ENCODE results near the gene KDM7A. TPM values are rescaled to one million over a fixed set of nuclear protein-coding genes. Genes with fewer than 3 reads are reported as not detected.

Gene KDM7A
- total RNA-seq, 2 experiments from 2014 or later = 3.3 TPM

DNA sequence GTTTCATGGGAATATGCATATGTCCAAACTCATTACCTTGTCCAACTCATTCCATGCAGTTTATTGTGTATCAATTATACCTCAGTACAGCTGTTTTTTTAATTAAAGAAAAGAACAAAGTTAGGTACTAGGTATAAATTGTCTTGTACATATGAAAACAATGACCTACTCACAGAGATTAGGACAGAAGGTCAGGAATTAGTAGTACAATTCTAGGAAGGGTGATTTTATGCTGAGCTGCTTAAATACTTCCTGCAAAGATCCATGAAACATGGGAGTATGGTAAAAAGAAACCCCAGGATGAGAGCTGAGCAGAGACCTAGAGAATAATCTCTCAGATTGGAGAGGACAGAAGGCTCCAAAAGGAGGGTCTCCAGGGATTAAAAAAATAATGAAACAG, 13.8 kb upstream of the KDM7A start:
- POLR2A ChIA-PET = interaction anchor here (0.9 to 1.4 kb wide), 2 partner anchors 12 to 13 kb away, joined by 3 read pairs; partner anchors contain the start of gene KDM7A
- H3K4me2 ChIP-seq (ENCODE audit: low read length) = no peak overlapping the region
- intact Hi-C loops (cut with micrococcal nuclease; ENCODE audit: unreplicated experiment) = no loop called here
- H3K36me3 ChIP-seq (ENCODE audit: insufficient read depth, low read length) = no peaks in the 10 kb centered on the region
- H3K9me3 ChIP-seq (ENCODE audit: low read length) = no peaks in the 10 kb centered on the region
- no peak overlapping the region for H2AFZ ChIP-seq (ENCODE audit: low read length)
- no peak for DNase-seq (ENCODE audit: low spot score)
- H3K79me2 ChIP-seq (ENCODE audit: insufficient read depth, low read depth, low read length) = no peaks in the 10 kb centered on the region
- H4K20me1 ChIP-seq (ENCODE audit: insufficient read depth, low read length) = no peaks in the 10 kb centered on the region
- peaks cover 4% of the 10 kb centered on the region for H3K4me1 ChIP-seq (ENCODE audit: insufficient read depth, low read length, poor library complexity, severe bottlenecking)
- no peak overlapping the region for H3K27ac ChIP-seq (ENCODE audit: low read depth, low read length, poor library complexity, severe bottlenecking)
- CTCF ChIA-PET (ENCODE audit: unreplicated experiment) = no interaction called here
- no peaks in the 10 kb centered on the region for H3K9me2 ChIP-seq (ENCODE audit: insufficient read depth, low read length)
- no peak for TF ChIP-seq EZH2phosphoT487 (IDR thresholded peaks at IDR 0.05; ENCODE audit: borderline replicate concordance, low read depth, low read length)
- TF ChIP-seq, protein P1, sequence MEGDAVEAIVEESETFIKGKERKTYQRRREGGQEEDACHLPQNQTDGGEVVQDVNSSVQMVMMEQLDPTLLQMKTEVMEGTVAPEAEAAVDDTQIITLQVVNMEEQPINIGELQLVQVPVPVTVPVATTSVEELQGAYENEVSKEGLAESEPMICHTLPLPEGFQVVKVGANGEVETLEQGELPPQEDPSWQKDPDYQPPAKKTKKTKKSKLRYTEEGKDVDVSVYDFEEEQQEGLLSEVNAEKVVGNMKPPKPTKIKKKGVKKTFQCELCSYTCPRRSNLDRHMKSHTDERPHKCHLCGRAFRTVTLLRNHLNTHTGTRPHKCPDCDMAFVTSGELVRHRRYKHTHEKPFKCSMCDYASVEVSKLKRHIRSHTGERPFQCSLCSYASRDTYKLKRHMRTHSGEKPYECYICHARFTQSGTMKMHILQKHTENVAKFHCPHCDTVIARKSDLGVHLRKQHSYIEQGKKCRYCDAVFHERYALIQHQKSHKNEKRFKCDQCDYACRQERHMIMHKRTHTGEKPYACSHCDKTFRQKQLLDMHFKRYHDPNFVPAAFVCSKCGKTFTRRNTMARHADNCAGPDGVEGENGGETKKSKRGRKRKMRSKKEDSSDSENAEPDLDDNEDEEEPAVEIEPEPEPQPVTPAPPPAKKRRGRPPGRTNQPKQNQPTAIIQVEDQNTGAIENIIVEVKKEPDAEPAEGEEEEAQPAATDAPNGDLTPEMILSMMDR (conservative IDR thresholded peaks at IDR 0.05; ENCODE audit: low read length) = no peak
- no TSS peak for BruUV-seq (replicated peaks)
- no peak overlapping the region for H3K4me3 ChIP-seq (ENCODE audit: low read depth, low read length, poor library complexity, severe bottlenecking)

GRCh38 chr7:140189917-140190316, 13.1 kb upstream of the KDM7A start:
- POLR2A ChIA-PET = interaction anchor here (0.6 to 0.9 kb wide), 2 partner anchors 10 to 13 kb away, joined by 3 to 6 read pairs; partner anchors contain the start of gene KDM7A
- CTCF ChIA-PET (ENCODE audit: unreplicated experiment) = no interaction called here
- Histone ChIP-seq H3K4me1 (ENCODE audit: insufficient read depth, low read length, poor library complexity, severe bottlenecking) (no peaks in the 10 kb centered on the region), H2AFZ (ENCODE audit: low read length) (no peak overlapping the region), H3K9me2 (ENCODE audit: insufficient read depth, low read length) (no peaks in the 10 kb centered on the region), H3K36me3 (ENCODE audit: insufficient read depth, low read length) (no peaks in the 10 kb centered on the region), H3K4me2 (ENCODE audit: low read length) (no peak overlapping the region), H3K4me3 (ENCODE audit: low read depth, low read length, poor library complexity, severe bottlenecking) (no peak overlapping the region), H4K20me1 (ENCODE audit: insufficient read depth, low read length) (no peaks in the 10 kb centered on the region), H3K79me2 (ENCODE audit: insufficient read depth, low read depth, low read length) (no peaks in the 10 kb centered on the region), H3K9me3 (ENCODE audit: low read length) (no peaks in the 10 kb centered on the region), H3K27ac (ENCODE audit: low read depth, low read length, poor library complexity, severe bottlenecking) (no peak overlapping the region)
- TF ChIP-seq EZH2phosphoT487 (IDR thresholded peaks at IDR 0.05; ENCODE audit: borderline replicate concordance, low read depth, low read length) = no peak
- TF ChIP-seq, protein P1 (conservative IDR thresholded peaks at IDR 0.05; ENCODE audit: low read length) = no peak
- no TSS peak for BruUV-seq (replicated peaks)
- intact Hi-C loops (cut with micrococcal nuclease; ENCODE audit: unreplicated experiment) = no loop called here
- no peak for DNase-seq (ENCODE audit: low spot score)

DNA sequence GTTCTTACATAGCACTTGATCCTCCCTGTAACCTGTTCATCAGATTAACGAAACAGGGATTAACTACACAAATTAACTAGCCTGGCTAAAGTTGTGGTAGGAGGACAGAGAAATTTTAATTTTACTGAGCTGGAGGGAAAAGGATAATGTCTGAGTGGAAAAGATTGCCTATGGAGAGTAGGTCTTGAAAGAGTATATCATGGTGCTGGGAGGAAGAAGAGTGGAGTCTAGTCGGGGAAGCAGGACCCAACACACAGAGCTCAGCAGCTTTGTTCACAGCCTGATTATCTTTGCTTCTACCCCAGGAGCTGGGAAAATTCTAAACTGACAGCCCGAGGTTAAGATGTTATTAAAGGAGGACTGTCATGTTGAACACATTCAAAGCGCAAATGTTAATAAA, 6.1 kb upstream of the KDM7A start:
- H3K27ac ChIP-seq (ENCODE audit: low read depth, low read length, poor library complexity, severe bottlenecking) = no peak overlapping the region
- H3K79me2 ChIP-seq (ENCODE audit: insufficient read depth, low read depth, low read length) = no peaks in the 10 kb centered on the region
- no TSS peak for BruUV-seq (replicated peaks)
- no peak overlapping the region for H2AFZ ChIP-seq (ENCODE audit: low read length)
- DNase-seq (ENCODE audit: low spot score) = no peak
- CTCF ChIA-PET (ENCODE audit: unreplicated experiment) = interaction anchor here (1.2 kb wide), 1 partner anchor 15 kb away, joined by 3 read pairs; no protein-coding TSS in a partner anchor
- no peaks in the 10 kb centered on the region for H4K20me1 ChIP-seq (ENCODE audit: insufficient read depth, low read length)
- H3K9me3 ChIP-seq (ENCODE audit: low read length) = no peaks in the 10 kb centered on the region
- no peak for TF ChIP-seq EZH2phosphoT487 (IDR thresholded peaks at IDR 0.05; ENCODE audit: borderline replicate concordance, low read depth, low read length)
- TF ChIP-seq, protein P1 (conservative IDR thresholded peaks at IDR 0.05; ENCODE audit: low read length) = no peak
- no peak overlapping the region for H3K4me2 ChIP-seq (ENCODE audit: low read length)
- POLR2A ChIA-PET = interaction anchor here (0.7 kb wide), 1 partner anchor 10 kb away, joined by 4 read pairs; no protein-coding TSS in a partner anchor
- H3K4me3 ChIP-seq (ENCODE audit: low read depth, low read length, poor library complexity, severe bottlenecking) = no peak overlapping the region
- H3K9me2 ChIP-seq (ENCODE audit: insufficient read depth, low read length) = no peaks in the 10 kb centered on the region
- H3K36me3 ChIP-seq (ENCODE audit: insufficient read depth, low read length) = no peaks in the 10 kb centered on the region
- H3K4me1 ChIP-seq (ENCODE audit: insufficient read depth, low read length, poor library complexity, severe bottlenecking) = no peaks in the 10 kb centered on the region
- intact Hi-C loops (cut with micrococcal nuclease; ENCODE audit: unreplicated experiment) = no loop called here

Data from OCI-LY7 (cell line).